ENCODE data around the gene SPHK2.

The SPHK2 gene

GRCh38 chr19:48648134-48648533 lies 28.8 kb downstream of the SPHK2 start:
- no peak overlapping the region for H3K27ac ChIP-seq (ENCODE audit: low read length)
- H3K27me3 ChIP-seq (ENCODE audit: low read depth, low read length) = 0 out of 2 replicates have a peak, but pooled peaks cover 4% of the 10 kb centered on the region
- H3K9ac ChIP-seq (ENCODE audit: low read length) = no peak overlapping the region
- no peak overlapping the region for H2AFZ ChIP-seq (ENCODE audit: low read depth, low read length)
- no peak overlapping the region for H3K4me3 ChIP-seq (ENCODE audit: low read length)
- H3K4me1 ChIP-seq (ENCODE audit: low read length) = peaks cover 8% of the 10 kb centered on the region
- H3K4me2 ChIP-seq (ENCODE audit: low read length) = no peak overlapping the region
- TF ChIP-seq CTCF (IDR thresholded peaks at IDR 0.05; ENCODE audit: low read depth, low read length) = no peak
- TF ChIP-seq EZH2phosphoT487 (IDR thresholded peaks at IDR 0.05; ENCODE audit: low read depth) = no peak
- H3K36me3 ChIP-seq (replicated peaks; ENCODE audit: low read depth, low read length) = no peaks in the 10 kb centered on the region
- H3K9me3 ChIP-seq (ENCODE audit: insufficient read depth, low read length) = no peaks in the 10 kb centered on the region
- no peaks in the 10 kb centered on the region for H3K79me2 ChIP-seq (ENCODE audit: low read length)
- H4K20me1 ChIP-seq (ENCODE audit: insufficient read depth, low read length) = no peaks in the 10 kb centered on the region

GRCh38 chr19:48650974-48651682 lies 31.8 kb downstream of the SPHK2 start:
- Histone ChIP-seq H3K27ac (ENCODE audit: low read length) (no peak overlapping the region), H3K4me2 (ENCODE audit: low read length) (no peak overlapping the region), H3K9me3 (ENCODE audit: insufficient read depth, low read length) (no peaks in the 10 kb centered on the region), H3K79me2 (ENCODE audit: low read length) (no peaks in the 10 kb centered on the region), H3K36me3 (replicated peaks; ENCODE audit: low read depth, low read length) (no peaks in the 10 kb centered on the region), H4K20me1 (ENCODE audit: insufficient read depth, low read length) (no peaks in the 10 kb centered on the region), H2AFZ (ENCODE audit: low read depth, low read length) (no peak overlapping the region), H3K4me1 (ENCODE audit: low read length) (peaks cover 5% of the 10 kb centered on the region; the same call in 1 of the 2 replicates), H3K4me3 (ENCODE audit: low read length) (no peak overlapping the region), H3K9ac (ENCODE audit: low read length) (no peak overlapping the region), H3K27me3 (ENCODE audit: low read depth, low read length) (0 out of 2 replicates have a peak, but pooled peaks cover 4% of the 10 kb centered on the region)
- no peak for TF ChIP-seq EZH2phosphoT487 (IDR thresholded peaks at IDR 0.05; ENCODE audit: low read depth)
- no peak for TF ChIP-seq CTCF (IDR thresholded peaks at IDR 0.05; ENCODE audit: low read depth, low read length)

GRCh38 chr19:48651683-48652048 lies 32.4 kb downstream of the SPHK2 start:
- Histone ChIP-seq H3K79me2 (ENCODE audit: low read length) (no peaks in the 10 kb centered on the region), H4K20me1 (ENCODE audit: insufficient read depth, low read length) (no peaks in the 10 kb centered on the region), H3K27me3 (ENCODE audit: low read depth, low read length) (0 out of 2 replicates have a peak, but pooled peaks cover 4% of the 10 kb centered on the region), H3K36me3 (replicated peaks; ENCODE audit: low read depth, low read length) (no peaks in the 10 kb centered on the region), H2AFZ (ENCODE audit: low read depth, low read length) (no peak overlapping the region), H3K27ac (ENCODE audit: low read length) (no peak overlapping the region), H3K4me1 (ENCODE audit: low read length) (peaks cover 5% of the 10 kb centered on the region; the same call in 1 of the 2 replicates), H3K9me3 (ENCODE audit: insufficient read depth, low read length) (no peaks in the 10 kb centered on the region), H3K4me3 (ENCODE audit: low read length) (no peak overlapping the region), H3K9ac (ENCODE audit: low read length) (no peak overlapping the region), H3K4me2 (ENCODE audit: low read length) (no peak overlapping the region)
- TF ChIP-seq EZH2phosphoT487 (IDR thresholded peaks at IDR 0.05; ENCODE audit: low read depth) (no peak), CTCF (IDR thresholded peaks at IDR 0.05; ENCODE audit: low read depth, low read length) (no peak)

GRCh38 chr19:48654299-48655059 lies 35.2 kb downstream of the SPHK2 start:
- Histone ChIP-seq H3K79me2 (ENCODE audit: low read length) (no peaks in the 10 kb centered on the region), H3K4me3 (ENCODE audit: low read length) (no peak overlapping the region), H4K20me1 (ENCODE audit: insufficient read depth, low read length) (no peaks in the 10 kb centered on the region), H3K9me3 (ENCODE audit: insufficient read depth, low read length) (no peaks in the 10 kb centered on the region), H3K4me1 (ENCODE audit: low read length) (no peaks in the 10 kb centered on the region), H3K27ac (ENCODE audit: low read length) (no peak overlapping the region), H2AFZ (ENCODE audit: low read depth, low read length) (no peak overlapping the region), H3K36me3 (replicated peaks; ENCODE audit: low read depth, low read length) (no peaks in the 10 kb centered on the region), H3K27me3 (ENCODE audit: low read depth, low read length) (0 out of 2 replicates have a peak, but pooled peaks cover 3% of the 10 kb centered on the region), H3K4me2 (ENCODE audit: low read length) (no peak overlapping the region), H3K9ac (ENCODE audit: low read length) (no peak overlapping the region)
- TF ChIP-seq CTCF (IDR thresholded peaks at IDR 0.05; ENCODE audit: low read depth, low read length) = no peak
- no peak for TF ChIP-seq EZH2phosphoT487 (IDR thresholded peaks at IDR 0.05; ENCODE audit: low read depth)
